ENCODE results near the gene MT1A.
"Not testable (repeated sequence)": the region's sequence is repeated elsewhere in the genome, so short reads cannot be mapped to it uniquely, and the experiment has no call there.

Gene MT1A

DNA sequence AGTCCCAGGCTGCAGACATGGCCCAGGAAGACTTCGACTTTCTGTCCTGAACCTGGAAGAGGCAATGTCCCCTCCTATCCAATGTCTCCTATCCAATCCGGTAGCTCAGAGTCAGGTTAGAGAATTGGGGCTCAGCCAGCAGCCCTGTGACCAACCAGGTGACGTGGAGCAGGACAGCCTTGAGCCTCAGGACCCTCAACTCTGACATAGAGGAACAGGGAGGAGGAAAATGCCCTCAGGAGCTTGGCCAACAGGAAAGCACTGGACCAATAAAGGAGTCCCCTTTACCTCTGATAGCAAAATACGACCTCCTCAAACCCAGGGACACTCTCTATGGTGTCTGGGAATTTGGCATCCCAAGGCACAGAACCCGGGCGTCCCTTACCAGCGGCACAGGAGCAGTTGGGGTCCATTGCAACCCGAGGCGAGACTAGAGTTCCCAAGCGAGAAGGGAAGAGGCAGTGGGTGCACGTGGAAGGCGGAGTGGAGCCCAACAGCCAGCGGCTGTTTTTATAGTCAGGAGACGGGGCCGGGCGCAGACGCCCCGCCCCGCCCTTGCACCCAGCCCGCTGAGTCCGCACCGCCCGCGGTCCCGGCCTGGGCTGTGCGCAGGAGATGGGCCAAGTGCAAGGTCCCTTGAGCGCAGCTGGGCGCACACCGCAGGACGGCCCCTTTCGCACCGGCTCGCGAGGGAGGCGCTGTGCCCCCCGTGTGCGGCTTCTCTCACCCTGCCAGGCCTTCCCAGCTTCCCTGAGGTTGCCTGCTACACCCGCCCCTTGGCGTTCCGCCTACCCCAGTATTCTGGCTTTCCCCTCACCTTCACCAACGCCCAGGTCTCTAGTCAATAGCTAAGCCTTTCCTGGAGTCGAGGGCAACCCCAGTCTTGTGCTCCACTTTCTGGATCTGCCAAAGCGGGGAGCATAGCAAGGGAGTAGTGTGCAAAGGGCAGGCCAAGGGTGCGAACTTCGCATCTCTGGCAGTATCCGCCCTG is 29.4 kb downstream of the MT1A start, which contains the start of gene MT1G:
TSS of gene MT1G (minus strand) at position 485 of the 991 bp plus-strand sequence. CDS start at position 413, 72 bp downstream.
- no peaks in the 10 kb centered on the region for H3K9me3 Mint-ChIP-seq

GRCh38 chr16:56669005-56669839 is 30.8 kb downstream of the MT1A start, which contains the start of gene MT1H:
Gene MT1H (plus strand): TSS chr16:56669814. CDS start chr16:56669885, 71 bp downstream.
- peaks cover 100% of the 10 kb centered on the region for H3K27me3 Mint-ChIP-seq (ENCODE audit: low read depth)
- no peak for TF ChIP-seq CTCF (IDR thresholded peaks at IDR 0.05; ENCODE audit: unreplicated experiment in 3 of 3)
- peak within 1 kb of the TSS; percentile 20 to 69 (median 68) for H3K4me3 Mint-ChIP-seq
- H3K27ac Mint-ChIP-seq, result peak within 1 kb of the TSS in 1 of 3 experiments; percentile 67
- H3K4me1 Mint-ChIP-seq, result peaks cover 10% of the 10 kb centered on the region
- H3K9me3 Mint-ChIP-seq, result no peaks in the 10 kb centered on the region
- no peaks in the 10 kb centered on the region for H3K36me3 Mint-ChIP-seq (ENCODE audit: low read depth)

More for the DNA sequence above, 29.4 kb downstream of the MT1A start, which contains the start of gene MT1G:
- H3K4me3 Mint-ChIP-seq, result peak within 1 kb of the TSS; percentile 57 to 77 (median 75)
- TF ChIP-seq CTCF (IDR thresholded peaks at IDR 0.05; ENCODE audit: unreplicated experiment in 3 of 3), result no peak
- H3K4me1 Mint-ChIP-seq, result peaks cover 13% of the 10 kb centered on the region
- no peaks in the 10 kb centered on the region for H3K36me3 Mint-ChIP-seq (ENCODE audit: low read depth)
- peak within 1 kb of the TSS in 1 of 3 experiments; percentile 67 for H3K27ac Mint-ChIP-seq
- H3K27me3 Mint-ChIP-seq (ENCODE audit: low read depth), result peaks cover 100% of the 10 kb centered on the region

DNA sequence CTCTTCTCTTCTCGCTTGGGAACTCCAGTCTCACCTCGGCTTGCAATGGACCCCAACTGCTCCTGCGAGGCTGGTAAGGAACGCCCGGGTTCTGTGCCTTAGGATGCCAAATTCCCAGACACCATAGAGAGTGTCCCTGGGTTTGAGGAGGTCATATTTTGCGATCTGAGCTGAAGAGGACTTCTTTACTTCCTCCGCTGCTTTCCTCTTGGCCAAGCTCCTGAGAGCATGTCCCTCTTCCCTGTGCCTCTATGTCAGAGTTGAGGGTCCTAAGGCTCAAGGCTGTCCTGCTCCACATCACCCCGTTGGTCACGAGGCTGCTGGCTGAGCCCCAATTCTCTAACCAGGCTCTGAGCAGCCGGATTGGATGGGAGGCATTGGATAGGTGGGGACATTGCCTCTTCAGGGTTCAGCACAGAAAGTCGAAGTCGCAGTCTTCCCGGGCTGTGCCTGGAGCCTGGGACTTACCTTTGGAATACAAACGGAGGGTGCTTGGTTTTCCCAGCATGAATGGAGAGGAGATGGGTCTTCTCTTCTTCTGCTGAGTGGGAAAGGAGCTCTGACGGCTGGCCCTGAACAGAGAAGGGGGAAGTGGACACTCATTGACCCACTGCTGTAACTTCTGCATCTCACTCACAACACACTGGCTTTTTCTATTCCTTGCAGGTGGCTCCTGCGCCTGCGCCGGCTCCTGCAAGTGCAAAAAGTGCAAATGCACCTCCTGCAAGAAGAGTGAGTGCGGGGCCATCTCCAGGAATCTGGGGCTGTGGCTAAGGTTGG is 31.6 kb downstream of the MT1A start:
- H3K9me3 Mint-ChIP-seq, result no peaks in the 10 kb centered on the region
- H3K4me3 Mint-ChIP-seq, result peak overlapping the region; percentile 20 to 69 (median 68)
- peak overlapping the region in 1 of 3 experiments; percentile 67 for H3K27ac Mint-ChIP-seq
- peaks cover 12% of the 10 kb centered on the region for H3K4me1 Mint-ChIP-seq
- TF ChIP-seq CTCF (IDR thresholded peaks at IDR 0.05; ENCODE audit: unreplicated experiment in 3 of 3), result no peak
- no peaks in the 10 kb centered on the region for H3K36me3 Mint-ChIP-seq (ENCODE audit: low read depth)
- H3K27me3 Mint-ChIP-seq (ENCODE audit: low read depth), result peaks cover 100% of the 10 kb centered on the region

DNA sequence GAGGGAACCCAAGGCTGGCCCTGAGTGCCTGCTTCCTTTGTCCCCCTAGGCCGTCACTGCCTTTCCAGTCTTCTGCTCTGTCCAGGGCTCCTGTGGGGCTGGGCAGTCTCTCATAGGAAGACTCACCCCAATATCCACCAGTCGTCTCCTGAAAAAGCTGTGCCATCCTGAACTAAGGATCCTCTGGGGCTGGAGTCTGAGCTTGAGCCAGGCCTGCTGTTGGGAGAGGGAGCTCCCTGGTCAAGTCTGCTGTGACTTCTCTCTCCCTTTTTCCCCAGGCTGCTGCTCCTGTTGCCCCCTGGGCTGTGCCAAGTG is 32.1 kb downstream of the MT1A start:
- Mint-ChIP-seq H3K27ac (peak overlapping the region in 1 of 3 experiments; percentile 48), H3K9me3 (no peaks in the 10 kb centered on the region), H3K4me3 (peak overlapping the region in 2 of 3 experiments; percentile 21 to 47), H3K36me3 (ENCODE audit: low read depth) (no peaks in the 10 kb centered on the region), H3K27me3 (ENCODE audit: low read depth) (peaks cover 100% of the 10 kb centered on the region), H3K4me1 (peaks cover 17% of the 10 kb centered on the region)
- TF ChIP-seq CTCF (IDR thresholded peaks at IDR 0.05; ENCODE audit: unreplicated experiment in 3 of 3), result no peak

DNA sequence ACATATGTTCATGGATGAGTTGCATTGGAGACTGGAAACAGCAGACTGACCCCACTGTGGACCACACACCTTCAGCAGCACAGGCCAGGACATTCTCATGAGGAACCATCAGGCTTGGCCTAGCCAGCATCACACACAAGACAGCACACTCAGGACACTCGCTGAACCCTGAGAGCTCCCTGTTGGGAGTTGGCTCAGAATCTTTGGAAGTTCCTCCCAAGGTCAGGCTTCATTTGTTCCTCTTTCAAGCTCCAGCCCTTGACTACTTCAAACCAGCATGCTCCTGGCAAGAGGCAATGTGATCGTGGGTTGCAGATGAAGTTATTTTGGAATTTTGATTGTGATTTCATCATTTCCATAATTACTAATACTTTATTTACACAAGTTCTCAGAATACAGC is 33.2 kb downstream of the MT1A start:
- H3K27ac Mint-ChIP-seq; H3K36me3 Mint-ChIP-seq (ENCODE audit: low read depth); H3K9me3 Mint-ChIP-seq: not testable (repeated sequence)
- Mint-ChIP-seq H3K4me1 (peaks cover 21% of the 10 kb centered on the region), H3K4me3 (peak overlapping the region in 1 of 3 experiments; percentile 6), H3K27me3 (ENCODE audit: low read depth) (peaks cover 100% of the 10 kb centered on the region)

GRCh38 chr16:56672171-56672570 is 33.7 kb downstream of the MT1A start:
- Mint-ChIP-seq H3K27me3 (ENCODE audit: low read depth) (peaks cover 100% of the 10 kb centered on the region), H3K4me1 (peaks cover 21% of the 10 kb centered on the region)
- not testable (repeated sequence) for H3K4me3 Mint-ChIP-seq; H3K9me3 Mint-ChIP-seq; H3K27ac Mint-ChIP-seq; H3K36me3 Mint-ChIP-seq (ENCODE audit: low read depth)

All from nephron (organoid).